Type B pancreatic cell (in vitro differentiated cells): ENCODE results near the gene ADPGK. TPM values are rescaled to one million over a fixed set of nuclear protein-coding genes. Genes with fewer than 3 reads are reported as not detected.
"Not testable (repeated sequence)": the region's sequence is repeated elsewhere in the genome, so short reads cannot be mapped to it uniquely, and the experiment has no call there.

ENCODE experiments used
- DNase-seq: peaks from one replicate; pipeline ENCODE4 v3.0.0; 2021; ENCODE audit warnings: mixed read lengths; ENCODE audit not compliant: unreplicated experiment; ENCODE audit errors: extremely low spot score
- H3K27ac Mint-ChIP-seq: 2 replicates; pipeline ENCODE4 v1.8.0; 2021; ENCODE audit warnings: mild to moderate bottlenecking, mixed read lengths
- H3K27me3 Mint-ChIP-seq: 2 replicates; pipeline ENCODE4 v1.8.0; 2021; ENCODE audit warnings: mixed read lengths
- H3K36me3 Mint-ChIP-seq: 2 replicates; pipeline ENCODE4 v1.8.0; 2021; ENCODE audit warnings: mixed read lengths
- H3K4me1 Mint-ChIP-seq: one replicate; pipeline ENCODE4 v1.8.0; 2021; ENCODE audit warnings: mixed read lengths; ENCODE audit not compliant: unreplicated experiment
- H3K4me3 Mint-ChIP-seq: 2 replicates; pipeline ENCODE4 v1.8.0; 2021; ENCODE audit warnings: mild to moderate bottlenecking, mixed read lengths
- H3K9me3 Mint-ChIP-seq: 2 replicates; pipeline ENCODE4 v1.8.0; 2021; ENCODE audit warnings: mixed read lengths
- total RNA-seq: library from RNA; stranded (reverse); gene quantifications from 2 replicates; pipeline ENCODE4 v1.2.1, GENCODE V29; 2021; ENCODE audit warnings: low replicate concordance
- TF ChIP-seq, protein P1 (sequence below): fragments of 200-600 bp; sonication (generic); conservative IDR thresholded peaks from 2 replicates; pipeline ENCODE4 v1.5.0; 2021; ENCODE audit warnings: antibody characterized with exemption, mild to moderate bottlenecking

Gene ADPGK
- total RNA-seq, 1 donor from 2014 or later = 46.9 TPM

DNA sequence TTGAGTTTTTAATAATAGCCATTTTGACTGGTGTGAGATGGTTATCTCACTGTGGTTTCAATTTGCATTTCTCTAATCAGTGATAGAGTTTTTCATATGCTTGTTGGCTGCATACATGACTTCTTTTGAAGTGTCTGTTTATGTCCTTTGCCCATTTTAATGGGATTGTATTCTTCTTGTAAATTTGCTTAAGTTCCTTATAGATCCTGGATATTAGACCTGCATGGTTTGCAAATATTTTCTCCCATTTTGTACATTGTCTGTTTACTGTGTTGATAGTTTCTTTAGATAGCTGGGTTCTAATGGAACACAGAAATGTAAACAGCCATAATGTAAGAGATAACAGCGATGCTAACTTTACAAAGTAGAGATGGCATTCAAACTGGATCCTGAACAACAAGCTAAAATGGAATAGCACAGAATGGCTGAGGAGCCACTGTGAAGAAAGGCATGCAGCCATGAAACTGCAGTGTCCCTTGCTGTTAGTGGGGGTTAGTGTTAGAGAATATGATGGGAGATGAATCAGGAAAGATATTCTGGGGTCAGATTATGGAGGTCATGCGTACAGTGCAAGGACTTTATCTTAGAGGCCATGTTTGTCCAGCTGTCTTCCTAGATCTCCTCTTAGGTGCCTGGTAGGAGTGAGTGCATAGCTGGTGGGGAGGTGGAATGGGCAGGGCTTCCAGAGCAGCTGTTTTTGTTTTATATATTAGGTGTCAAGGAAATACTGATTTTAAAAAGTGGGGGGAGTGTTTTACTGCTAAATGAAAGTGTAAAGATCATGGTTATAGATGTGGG is 49.4 kb downstream of the ADPGK start:
- H3K36me3 Mint-ChIP-seq = peaks cover 42% of the 10 kb centered on the region
- DNase-seq = no peak
- TF ChIP-seq, protein P1, sequence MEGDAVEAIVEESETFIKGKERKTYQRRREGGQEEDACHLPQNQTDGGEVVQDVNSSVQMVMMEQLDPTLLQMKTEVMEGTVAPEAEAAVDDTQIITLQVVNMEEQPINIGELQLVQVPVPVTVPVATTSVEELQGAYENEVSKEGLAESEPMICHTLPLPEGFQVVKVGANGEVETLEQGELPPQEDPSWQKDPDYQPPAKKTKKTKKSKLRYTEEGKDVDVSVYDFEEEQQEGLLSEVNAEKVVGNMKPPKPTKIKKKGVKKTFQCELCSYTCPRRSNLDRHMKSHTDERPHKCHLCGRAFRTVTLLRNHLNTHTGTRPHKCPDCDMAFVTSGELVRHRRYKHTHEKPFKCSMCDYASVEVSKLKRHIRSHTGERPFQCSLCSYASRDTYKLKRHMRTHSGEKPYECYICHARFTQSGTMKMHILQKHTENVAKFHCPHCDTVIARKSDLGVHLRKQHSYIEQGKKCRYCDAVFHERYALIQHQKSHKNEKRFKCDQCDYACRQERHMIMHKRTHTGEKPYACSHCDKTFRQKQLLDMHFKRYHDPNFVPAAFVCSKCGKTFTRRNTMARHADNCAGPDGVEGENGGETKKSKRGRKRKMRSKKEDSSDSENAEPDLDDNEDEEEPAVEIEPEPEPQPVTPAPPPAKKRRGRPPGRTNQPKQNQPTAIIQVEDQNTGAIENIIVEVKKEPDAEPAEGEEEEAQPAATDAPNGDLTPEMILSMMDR = no peak
- H3K27me3 Mint-ChIP-seq = no peaks in the 10 kb centered on the region
- no peaks in the 10 kb centered on the region for H3K4me1 Mint-ChIP-seq
- no peak overlapping the region for H3K27ac Mint-ChIP-seq
- no peaks in the 10 kb centered on the region for H3K9me3 Mint-ChIP-seq
- no peak overlapping the region for H3K4me3 Mint-ChIP-seq

DNA sequence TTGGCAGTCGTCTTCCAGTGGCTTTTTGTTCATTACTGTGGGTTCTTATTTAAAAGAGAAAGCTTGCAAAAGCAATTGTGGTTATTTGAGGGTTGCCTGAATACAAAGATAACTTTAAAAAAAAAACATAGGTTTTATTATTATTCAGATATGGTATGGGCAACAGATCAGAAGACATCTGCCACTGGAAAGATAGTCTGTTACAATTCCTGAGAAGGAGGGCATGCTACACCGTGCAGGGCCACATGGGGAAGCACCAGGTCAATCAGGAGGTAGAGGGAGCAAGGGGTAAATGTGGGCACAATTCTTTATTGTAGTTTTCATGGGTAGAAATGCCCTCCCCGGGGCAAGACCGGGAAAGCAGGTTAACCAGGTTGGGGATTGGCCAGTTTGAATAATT is 51.0 kb downstream of the ADPGK start:
- no peak overlapping the region for H3K27ac Mint-ChIP-seq
- no peaks in the 10 kb centered on the region for H3K27me3 Mint-ChIP-seq
- TF ChIP-seq, protein P1 = peak; percentile 25
- peaks cover 35% of the 10 kb centered on the region for H3K36me3 Mint-ChIP-seq
- no peaks in the 10 kb centered on the region for H3K9me3 Mint-ChIP-seq
- DNase-seq = no peak
- no peak overlapping the region for H3K4me3 Mint-ChIP-seq
- H3K4me1 Mint-ChIP-seq = no peaks in the 10 kb centered on the region

DNA sequence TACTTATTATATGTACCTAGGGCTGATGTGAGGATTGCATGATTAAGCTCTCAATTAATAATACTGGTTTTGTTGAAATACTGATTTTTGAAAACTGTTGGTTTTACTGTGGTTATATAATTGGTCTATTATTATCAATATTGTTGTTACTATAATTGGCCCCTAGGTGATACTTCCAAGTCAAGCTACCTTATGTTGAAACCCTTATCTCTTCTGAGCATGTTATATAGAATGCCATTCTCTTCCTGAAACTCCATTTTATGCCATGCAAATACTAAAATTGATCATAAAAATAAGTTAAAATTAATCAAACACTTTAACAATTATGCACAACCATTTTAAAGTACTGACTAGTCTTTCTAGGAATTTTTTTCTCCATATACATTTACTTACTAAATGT is 51.5 kb downstream of the ADPGK start:
- Mint-ChIP-seq H3K36me3 (peaks cover 31% of the 10 kb centered on the region), H3K27me3 (no peaks in the 10 kb centered on the region), H3K9me3 (no peaks in the 10 kb centered on the region), H3K27ac (no peak overlapping the region), H3K4me1 (no peaks in the 10 kb centered on the region), H3K4me3 (no peak overlapping the region)
- no peak for DNase-seq
- TF ChIP-seq, protein P1 = peak; percentile 7

DNA sequence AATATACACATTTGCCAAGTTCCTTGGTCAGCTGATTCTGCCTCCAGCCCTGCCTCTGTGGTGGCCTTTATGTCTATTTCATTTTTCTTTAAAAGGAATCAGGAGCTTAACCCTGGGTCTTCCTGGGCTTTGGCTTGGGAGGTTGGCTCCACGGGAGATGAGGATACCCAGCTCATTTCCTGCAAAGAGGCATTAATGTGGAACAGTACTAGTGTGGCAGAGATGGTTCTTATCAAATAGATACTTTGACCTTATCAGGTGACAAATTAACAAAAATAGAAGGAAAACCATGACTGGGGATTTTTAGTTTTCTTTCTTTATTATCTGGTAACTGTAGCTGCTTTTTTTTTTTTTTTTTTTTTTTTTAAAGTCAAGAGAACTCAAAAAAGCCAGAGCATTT is 54.7 kb downstream of the ADPGK start:
- Mint-ChIP-seq H3K27ac (no peak overlapping the region), H3K9me3 (no peaks in the 10 kb centered on the region), H3K36me3 (peaks cover 15% of the 10 kb centered on the region), H3K4me3 (no peak overlapping the region), H3K27me3 (no peaks in the 10 kb centered on the region), H3K4me1 (no peaks in the 10 kb centered on the region)
- no peak for DNase-seq
- TF ChIP-seq, protein P1 = no peak

DNA sequence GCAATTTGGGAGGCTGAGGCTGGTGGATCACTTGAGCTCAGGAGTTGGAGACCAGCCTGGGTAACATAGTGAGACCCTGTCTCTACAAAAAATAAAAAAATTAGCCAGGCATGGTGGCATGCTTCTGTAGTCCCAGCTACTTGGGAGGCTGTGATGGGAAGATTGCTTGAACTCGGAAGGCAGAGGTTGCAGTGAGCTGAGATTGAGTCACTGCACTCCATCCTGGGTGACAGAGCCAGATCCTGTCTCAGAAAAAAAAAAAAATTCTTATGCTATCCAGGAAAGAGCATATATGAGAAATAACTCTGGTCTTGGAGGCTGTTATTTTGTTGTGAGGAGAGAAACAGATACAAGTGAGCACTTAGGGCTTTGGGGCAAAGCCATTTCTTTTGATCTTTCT is 55.3 kb downstream of the ADPGK start:
- H3K27me3 Mint-ChIP-seq, H3K4me3 Mint-ChIP-seq, H3K9me3 Mint-ChIP-seq, DNase-seq, H3K27ac Mint-ChIP-seq, H3K4me1 Mint-ChIP-seq: not testable (repeated sequence)
- H3K36me3 Mint-ChIP-seq = peaks cover 15% of the 10 kb centered on the region

DNA sequence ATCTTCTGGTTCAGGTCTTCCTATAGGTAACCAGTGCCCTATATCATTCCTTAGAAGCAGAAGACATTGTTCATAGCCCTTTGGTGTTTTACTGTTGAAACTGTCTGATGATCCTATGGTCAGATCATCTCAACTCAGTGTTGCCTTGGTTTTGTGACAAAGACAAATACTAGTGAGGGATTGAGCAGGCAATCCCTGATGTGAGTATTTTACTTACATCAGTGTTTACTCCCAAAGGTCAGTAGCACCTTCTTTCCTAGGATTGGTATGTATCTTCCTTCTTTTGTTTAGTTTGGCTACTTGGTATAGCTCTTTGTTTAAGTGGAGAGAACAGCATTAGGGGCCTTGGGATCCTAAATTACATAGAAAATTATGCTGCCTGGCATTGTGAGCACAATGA is 56.4 kb downstream of the ADPGK start:
- Mint-ChIP-seq H3K9me3 (no peaks in the 10 kb centered on the region), H3K36me3 (peaks cover 9% of the 10 kb centered on the region), H3K4me3 (no peak overlapping the region), H3K27ac (no peak overlapping the region), H3K27me3 (no peaks in the 10 kb centered on the region), H3K4me1 (no peaks in the 10 kb centered on the region)
- TF ChIP-seq, protein P1 = no peak
- no peak for DNase-seq

DNA sequence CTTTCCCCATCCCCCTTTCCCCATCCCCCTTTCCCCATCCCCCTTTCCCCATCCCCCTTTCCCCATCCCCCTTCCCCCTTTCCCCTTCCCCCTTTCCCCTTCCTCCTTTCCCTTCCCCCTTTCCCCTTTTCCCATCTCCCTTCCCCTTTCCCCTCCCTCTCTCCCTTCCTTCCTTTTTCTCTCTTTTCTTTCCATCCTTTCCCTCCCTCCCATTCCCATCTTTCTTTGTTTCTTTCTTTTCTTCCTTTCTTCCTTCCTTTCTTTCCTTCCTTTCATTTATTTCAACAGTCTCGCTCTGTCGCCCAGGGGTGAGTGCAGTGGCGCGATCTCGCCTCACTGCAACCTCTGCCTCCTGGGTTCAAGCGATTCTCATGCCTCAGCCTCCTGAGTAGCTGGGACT is 57.7 kb downstream of the ADPGK start:
- H3K27ac Mint-ChIP-seq, DNase-seq, H3K4me1 Mint-ChIP-seq, H3K27me3 Mint-ChIP-seq, H3K9me3 Mint-ChIP-seq, H3K36me3 Mint-ChIP-seq, H3K4me3 Mint-ChIP-seq: not testable (repeated sequence)
